GM21360 (cell line): ENCODE results near the gene VAV3.
A peak's percentile ranks its signal among the peaks of the same experiment; 100 is the strongest.

Experiments used
- ATAC-seq: cut with Tn5 transposase; IDR thresholded peaks from one replicate; pipeline ENCODE4 v1.9.1; 2021; ENCODE audit warnings: mild to moderate bottlenecking, moderate library complexity; ENCODE audit not compliant: unreplicated experiment

Gene VAV3

GRCh38 chr1:107547363-107548155, 417.4 kb downstream of the VAV3 start:
- ATAC-seq = no peak

GRCh38 chr1:107546576-107546975, 418.4 kb downstream of the VAV3 start:
- ATAC-seq = no peak

- ATAC-seq = no peak
These were observed 419.1 kb downstream of the VAV3 start for GRCh38 chr1:107545879-107546278.

GRCh38 chr1:107545056-107545577, 419.9 kb downstream of the VAV3 start:
- ATAC-seq = no peak

- no peak for ATAC-seq
These were observed 420.7 kb downstream of the VAV3 start for GRCh38 chr1:107544285-107544684.

- ATAC-seq = no peak
These were observed 423.6 kb downstream of the VAV3 start for GRCh38 chr1:107541412-107541811.

GRCh38 chr1:107538502-107538901, 426.5 kb downstream of the VAV3 start:
- ATAC-seq = no peak

- ATAC-seq = no peak
These were observed 428.7 kb downstream of the VAV3 start for GRCh38 chr1:107536266-107536665.

- peak; percentile 78 for ATAC-seq
These were observed 429.9 kb downstream of the VAV3 start for GRCh38 chr1:107535091-107535490.

GRCh38 chr1:107534632-107535031, 430.3 kb downstream of the VAV3 start:
- ATAC-seq = no peak

- ATAC-seq = no peak
These were observed 431.5 kb downstream of the VAV3 start for GRCh38 chr1:107533436-107533835.

GRCh38 chr1:107532318-107532717, 432.7 kb downstream of the VAV3 start:
- ATAC-seq = no peak

GRCh38 chr1:107531065-107531908, 433.7 kb downstream of the VAV3 start:
- no peak for ATAC-seq

GRCh38 chr1:107530543-107530942, 434.4 kb downstream of the VAV3 start:
- ATAC-seq = no peak

GRCh38 chr1:107529511-107530149, 435.4 kb downstream of the VAV3 start:
- peak; percentile 95 for ATAC-seq

- no peak for ATAC-seq
These were observed 438.3 kb downstream of the VAV3 start for GRCh38 chr1:107526524-107527198.

- ATAC-seq = no peak
These were observed 439.0 kb downstream of the VAV3 start for GRCh38 chr1:107525961-107526360.

GRCh38 chr1:107525145-107525544, 439.8 kb downstream of the VAV3 start:
- no peak for ATAC-seq

GRCh38 chr1:107524301-107524700, 440.7 kb downstream of the VAV3 start:
- no peak for ATAC-seq

GRCh38 chr1:107523736-107524135, 441.2 kb downstream of the VAV3 start:
- ATAC-seq = no peak

GRCh38 chr1:107523061-107523460, 441.9 kb downstream of the VAV3 start:
- ATAC-seq = no peak
